Measurements from ENCODE around the gene ELL.

DNA sequence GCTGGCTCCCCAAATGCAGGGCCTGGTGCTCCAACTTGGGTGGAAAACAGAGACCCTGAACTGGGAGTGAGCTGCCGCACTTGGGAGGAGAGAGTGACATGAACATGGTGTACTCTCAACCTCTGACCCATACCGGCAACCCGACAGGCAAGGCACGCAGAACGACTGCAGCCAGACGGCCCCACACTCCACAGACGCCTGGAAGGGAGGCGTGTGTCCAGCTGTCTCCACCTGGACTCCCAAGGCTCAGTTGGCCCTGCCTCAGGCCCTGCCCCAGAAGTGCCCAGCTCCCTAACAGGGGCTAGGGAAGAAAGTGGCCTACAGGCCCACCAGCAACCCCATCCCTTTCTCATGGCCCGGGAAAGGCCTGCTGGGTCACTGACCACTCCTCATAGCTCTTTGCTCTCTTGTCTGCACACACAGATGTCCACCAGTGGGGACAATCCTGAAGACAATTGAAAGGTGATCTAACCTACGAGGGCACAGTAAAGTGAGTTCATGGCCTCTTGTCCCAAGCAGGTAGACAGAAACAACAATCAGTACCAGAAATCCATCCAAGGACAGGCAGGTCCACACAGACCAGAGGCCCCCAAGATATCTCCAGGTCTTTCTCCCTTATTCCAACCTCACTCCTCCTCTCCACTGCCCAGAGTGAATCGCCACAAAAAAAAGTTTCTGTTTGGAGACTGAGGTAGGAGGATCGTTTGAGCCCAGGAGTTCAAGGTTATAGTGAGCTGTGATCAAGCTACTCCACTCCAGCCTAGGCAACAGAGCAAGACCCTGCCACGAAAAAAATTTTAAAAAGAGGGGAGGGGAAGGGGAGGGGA is 28.2 kb downstream of the ELL start:
- TF ChIP-seq, protein P1, sequence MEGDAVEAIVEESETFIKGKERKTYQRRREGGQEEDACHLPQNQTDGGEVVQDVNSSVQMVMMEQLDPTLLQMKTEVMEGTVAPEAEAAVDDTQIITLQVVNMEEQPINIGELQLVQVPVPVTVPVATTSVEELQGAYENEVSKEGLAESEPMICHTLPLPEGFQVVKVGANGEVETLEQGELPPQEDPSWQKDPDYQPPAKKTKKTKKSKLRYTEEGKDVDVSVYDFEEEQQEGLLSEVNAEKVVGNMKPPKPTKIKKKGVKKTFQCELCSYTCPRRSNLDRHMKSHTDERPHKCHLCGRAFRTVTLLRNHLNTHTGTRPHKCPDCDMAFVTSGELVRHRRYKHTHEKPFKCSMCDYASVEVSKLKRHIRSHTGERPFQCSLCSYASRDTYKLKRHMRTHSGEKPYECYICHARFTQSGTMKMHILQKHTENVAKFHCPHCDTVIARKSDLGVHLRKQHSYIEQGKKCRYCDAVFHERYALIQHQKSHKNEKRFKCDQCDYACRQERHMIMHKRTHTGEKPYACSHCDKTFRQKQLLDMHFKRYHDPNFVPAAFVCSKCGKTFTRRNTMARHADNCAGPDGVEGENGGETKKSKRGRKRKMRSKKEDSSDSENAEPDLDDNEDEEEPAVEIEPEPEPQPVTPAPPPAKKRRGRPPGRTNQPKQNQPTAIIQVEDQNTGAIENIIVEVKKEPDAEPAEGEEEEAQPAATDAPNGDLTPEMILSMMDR (IDR thresholded peaks at IDR 0.05; ENCODE audit: insufficient read depth, low read length, poor library complexity, severe bottlenecking), result no peak
- TF ChIP-seq EZH2phosphoT487 (conservative IDR thresholded peaks at IDR 0.05; ENCODE audit: low read length), result no peak
